Left lobe of liver (tissue), 2 donors: Measurements from ENCODE around the gene SLC38A2. TPM values are rescaled to one million over a fixed set of nuclear protein-coding genes. Genes with fewer than 3 reads are reported as not detected.
A peak's percentile ranks its signal among the peaks of the same experiment; 100 is the strongest.

ENCODE experiments used
- ATAC-seq: fragments of 200-7000 bp; cut with Tn5 transposase; one replicate; pipeline ENCODE4 v1.9.1; 2020; ENCODE audit warnings: mild to moderate bottlenecking, moderate library complexity
- DNase-seq: peaks from one replicate; pipeline ENCODE4 v3.0.0-alpha.2; 2020; ENCODE audit warnings: low spot score
- total RNA-seq: library from RNA; stranded (reverse); gene quantifications from one replicate; pipeline ENCODE4 v1.2.1, GENCODE V29; 2021
- donor health status: DM: no; HTN: no; CAD: no; lungs with moderate emphysema.
- donor health status: DM: no; HTN: yes; CAD: no.

The SLC38A2 gene
- total RNA-seq, 1 donor from 2014 or later = 82.2 TPM

GRCh38 chr12:46378530-46378929, 6.0 kb upstream of the SLC38A2 start:
- no peak for ATAC-seq
- no peak for DNase-seq

- ATAC-seq = no peak
- DNase-seq = no peak
Measured at GRCh38 chr12:46377678-46378077, 5.1 kb upstream of the SLC38A2 start.

GRCh38 chr12:46376579-46376978, 4.0 kb upstream of the SLC38A2 start:
- ATAC-seq (peak; percentile 37), DNase-seq (no peak)

GRCh38 chr12:46374711-46375110, 2.1 kb upstream of the SLC38A2 start:
- ATAC-seq (no peak), DNase-seq (no peak)

DNA sequence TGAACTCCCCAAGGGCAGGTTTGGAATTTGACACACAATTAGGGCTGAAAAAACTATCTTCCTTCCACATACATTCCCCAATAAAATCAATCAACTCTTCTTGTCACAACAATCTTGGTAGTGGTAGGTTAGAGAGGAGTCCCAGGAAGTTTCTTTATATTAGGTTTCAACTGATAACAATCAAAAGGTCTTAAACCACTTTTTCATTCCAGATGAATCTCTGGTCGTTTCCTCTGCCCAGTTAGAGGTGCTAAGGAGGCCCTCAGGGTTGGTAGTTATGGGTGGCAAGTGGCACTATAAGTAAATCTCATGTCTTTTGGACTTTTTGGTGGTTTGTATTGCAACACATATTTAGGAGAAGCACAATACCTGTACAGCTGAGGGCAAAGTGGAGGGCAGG, 1.7 kb upstream of the SLC38A2 start:
- no peak for ATAC-seq
- DNase-seq = no peak

GRCh38 chr12:46373301-46374296, 1.0 kb upstream of the SLC38A2 start:
- ATAC-seq (peak; percentile 4), DNase-seq (peak; percentile 71)

GRCh38 chr12:46371718-46372543, 642 bp downstream of the SLC38A2 start:
- ATAC-seq = peak; percentile 47

DNA sequence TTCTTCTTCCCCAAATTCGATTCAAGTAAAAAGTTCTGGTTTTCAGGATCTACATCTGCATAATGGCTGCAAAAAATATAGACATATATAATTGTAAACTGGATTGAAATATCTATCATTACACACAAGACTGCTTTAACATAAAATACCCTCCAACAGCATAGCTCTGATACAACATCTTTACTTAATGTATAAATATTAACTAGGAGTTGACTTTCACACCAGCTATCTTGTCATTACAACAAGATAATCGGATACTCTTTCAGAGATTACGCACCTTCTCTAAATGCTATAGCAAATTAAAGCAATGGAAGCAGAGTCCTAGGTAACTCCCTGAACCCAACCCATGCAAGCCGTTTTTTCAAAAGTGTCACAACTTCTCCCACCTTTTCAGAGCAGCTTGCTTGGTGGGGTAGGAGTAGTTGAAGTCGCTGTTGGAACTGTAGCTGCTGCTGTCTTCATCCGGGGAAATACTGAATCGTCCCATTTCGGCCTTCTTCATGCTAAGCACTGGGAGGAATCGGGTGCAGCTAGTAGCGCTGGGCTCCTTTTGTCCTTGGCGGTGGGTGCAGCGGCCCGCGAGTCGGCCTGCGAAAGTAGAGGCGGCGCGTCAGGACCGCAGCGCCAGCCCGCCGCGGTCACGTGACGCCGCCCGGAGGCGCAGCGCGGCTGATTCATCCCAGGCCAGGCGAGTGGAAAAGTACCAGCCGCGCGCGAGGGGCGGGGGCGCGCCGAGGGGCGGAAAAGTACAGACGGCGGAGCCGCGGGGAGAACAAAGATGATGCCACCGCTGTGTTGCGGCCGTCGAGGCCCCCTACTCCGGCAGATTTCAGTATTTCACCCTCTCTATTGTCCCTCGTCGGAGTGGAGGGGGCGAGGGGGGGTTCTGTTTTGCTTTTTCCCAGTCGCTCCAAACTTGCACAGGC, 1.5 kb downstream of the SLC38A2 start:
- DNase-seq (peak; percentile 92), ATAC-seq (peak; percentile 63)

More at GRCh38 chr12:46371718-46372543, 642 bp downstream of the SLC38A2 start:
- peak; percentile 81 for DNase-seq

GRCh38 chr12:46370380-46370734, 2.2 kb downstream of the SLC38A2 start:
- ATAC-seq (no peak), DNase-seq (no peak)

- no peak for ATAC-seq
- DNase-seq = no peak
Measured at GRCh38 chr12:46369474-46370379, 2.8 kb downstream of the SLC38A2 start.

DNA sequence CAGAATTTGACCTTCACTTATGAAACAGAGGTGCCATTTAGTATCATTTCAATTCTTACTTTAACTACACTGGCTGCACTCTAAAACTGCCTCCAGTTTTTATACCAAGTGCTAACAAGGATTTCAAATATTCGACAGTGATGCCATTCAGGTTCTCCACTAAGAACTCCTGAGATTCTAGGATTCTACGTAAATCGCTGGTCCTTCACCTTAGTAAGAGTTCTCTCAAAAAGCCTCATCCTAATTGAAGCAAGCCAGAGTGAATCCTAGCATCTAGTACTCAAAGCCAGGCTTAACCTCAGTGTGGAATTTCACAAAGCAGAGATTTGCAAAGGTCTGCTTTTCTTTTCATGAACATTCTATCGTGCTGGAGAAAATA, 3.5 kb downstream of the SLC38A2 start:
- ATAC-seq (no peak), DNase-seq (no peak)

- DNase-seq (no peak), ATAC-seq (no peak)
Measured at GRCh38 chr12:46368684-46369083, 3.9 kb downstream of the SLC38A2 start.

DNA sequence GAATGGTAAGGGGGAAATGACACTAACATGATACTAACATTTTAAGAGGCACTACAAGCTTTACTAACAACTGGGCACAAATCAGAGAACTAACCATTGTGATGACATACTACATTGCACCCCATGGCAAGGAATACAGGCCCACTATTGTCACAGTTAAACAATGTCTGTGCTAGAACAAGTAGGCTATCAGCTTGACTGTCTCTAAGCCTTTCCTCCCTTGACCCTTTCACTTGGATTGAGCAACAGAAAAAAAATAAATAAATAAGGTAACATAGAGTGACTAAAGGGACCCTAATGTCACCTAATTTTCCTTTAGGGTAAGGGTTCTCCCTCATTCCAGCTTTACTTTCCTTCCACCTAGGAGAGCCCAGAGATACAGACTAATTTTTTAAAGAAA, 4.4 kb downstream of the SLC38A2 start:
- no peak for DNase-seq
- ATAC-seq = no peak

- DNase-seq (no peak), ATAC-seq (no peak)
Measured at GRCh38 chr12:46367351-46368029, 5.1 kb downstream of the SLC38A2 start.

GRCh38 chr12:46366771-46367170, 5.8 kb downstream of the SLC38A2 start:
- ATAC-seq (no peak), DNase-seq (no peak)

DNA sequence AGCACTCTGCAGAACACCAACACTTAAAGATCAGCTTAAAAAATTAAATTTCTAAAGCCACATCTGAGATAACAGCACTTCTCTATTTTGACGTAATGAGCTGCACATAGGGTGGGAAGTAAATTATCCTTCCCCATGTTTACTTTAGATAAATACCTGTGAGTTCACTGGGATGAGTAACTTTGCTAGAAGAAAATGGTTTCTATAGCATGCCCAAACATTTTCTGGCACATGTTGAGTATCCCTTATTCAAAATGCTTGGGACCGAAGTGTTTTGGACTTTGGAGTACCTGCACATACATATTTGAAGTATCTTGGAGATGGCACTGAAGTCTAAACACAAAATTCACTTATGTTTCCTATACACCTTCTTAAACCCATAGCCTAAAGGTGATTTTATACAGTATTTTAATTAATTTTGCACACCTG, 6.6 kb downstream of the SLC38A2 start:
- DNase-seq = no peak
- no peak for ATAC-seq

- no peak for ATAC-seq
- DNase-seq = no peak
Measured at GRCh38 chr12:46364777-46365580, 7.6 kb downstream of the SLC38A2 start.

DNA sequence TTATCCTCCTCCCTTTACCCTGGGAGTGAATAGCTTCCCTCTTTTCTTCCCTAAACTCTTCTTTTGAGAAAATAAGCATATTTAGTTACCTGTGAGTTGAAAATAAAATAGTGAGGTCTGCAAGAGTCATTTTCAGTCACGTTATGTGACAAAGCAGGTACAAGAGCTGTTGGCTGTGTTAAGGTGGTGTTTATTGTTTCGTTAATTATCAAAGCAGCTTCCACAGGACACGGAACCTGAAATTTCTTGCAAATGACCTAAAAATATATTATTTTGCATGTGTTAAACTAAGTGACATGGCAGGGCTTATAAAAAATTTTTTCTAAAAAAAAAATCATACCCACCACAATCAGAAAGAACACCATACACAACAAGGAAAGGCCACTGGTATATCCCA, 8.3 kb downstream of the SLC38A2 start:
- ATAC-seq (no peak), DNase-seq (no peak)
